ENCODE data around the gene JTB.

Gene JTB

GRCh38 chr1:153953859-153954365, 23.6 kb downstream of the JTB start:
- no peak for DNase-seq

DNA sequence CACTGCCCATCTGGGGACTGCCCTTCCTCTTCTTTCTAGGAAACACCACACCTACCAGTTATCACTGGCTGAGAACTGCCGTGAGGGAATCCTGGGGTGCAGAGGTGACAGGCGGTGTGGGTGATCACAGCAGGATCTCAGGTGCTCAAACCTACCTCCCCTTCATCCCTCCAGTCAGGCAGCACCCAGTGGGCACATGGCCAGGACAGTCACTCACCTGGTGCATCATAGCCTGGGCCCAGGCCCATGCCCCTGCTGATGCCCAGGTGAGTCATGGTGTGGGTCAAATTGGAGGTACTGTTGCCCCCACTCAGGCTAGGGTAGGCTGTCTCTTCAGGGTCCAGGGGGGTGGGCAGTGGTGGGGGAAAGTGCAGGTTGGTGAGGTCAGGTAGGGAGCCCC, 25.7 kb downstream of the JTB start:
- DNase-seq, result no peak

GRCh38 chr1:153951183-153951582, 26.3 kb downstream of the JTB start:
- no peak for DNase-seq

DNA sequence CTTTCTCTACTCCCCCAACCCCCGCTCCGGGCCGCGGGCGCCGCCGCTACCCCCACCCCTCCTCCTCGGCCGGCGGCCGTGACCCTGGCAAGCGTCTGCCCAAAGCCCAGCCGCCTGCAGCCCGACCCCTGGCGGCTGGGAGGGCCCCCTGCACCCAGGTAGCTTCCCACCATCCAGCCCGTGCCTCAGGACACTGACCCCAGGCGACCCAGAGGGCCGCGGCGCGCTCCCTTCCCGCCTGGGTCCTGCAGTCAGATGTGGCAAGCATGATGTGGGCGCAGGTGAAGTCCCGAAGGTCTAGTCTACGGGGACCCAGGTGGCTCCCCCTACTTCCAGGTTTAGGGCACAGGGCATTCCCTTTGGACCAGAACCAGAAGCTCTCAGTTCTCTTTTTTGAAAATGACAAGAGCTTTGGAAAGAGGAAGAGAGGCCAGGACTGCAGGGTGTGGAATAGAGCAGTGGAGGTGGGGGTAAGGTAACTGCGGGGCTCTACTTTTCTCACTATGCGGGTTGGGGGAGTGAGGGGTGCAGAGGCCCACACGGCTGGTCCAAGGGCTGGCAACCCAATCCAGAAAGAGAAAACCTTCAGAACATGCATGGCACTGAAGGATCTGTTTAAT, 30.7 kb downstream of the JTB start, which contains the start of gene DENND4B:
Gene DENND4B (minus strand): TSS at position 97 of the 620 bp plus-strand sequence. CDS start 2,344 bp downstream, outside the sequence.
- peak; percentile 73 to 76 for DNase-seq

- DNase-seq, result peak; percentile 86 to 89
These were observed 31.5 kb downstream of the JTB start for GRCh38 chr1:153945795-153946621.

GRCh38 chr1:153945131-153945794, 32.2 kb downstream of the JTB start:
- peak; percentile 75 to 81 for DNase-seq

DNA sequence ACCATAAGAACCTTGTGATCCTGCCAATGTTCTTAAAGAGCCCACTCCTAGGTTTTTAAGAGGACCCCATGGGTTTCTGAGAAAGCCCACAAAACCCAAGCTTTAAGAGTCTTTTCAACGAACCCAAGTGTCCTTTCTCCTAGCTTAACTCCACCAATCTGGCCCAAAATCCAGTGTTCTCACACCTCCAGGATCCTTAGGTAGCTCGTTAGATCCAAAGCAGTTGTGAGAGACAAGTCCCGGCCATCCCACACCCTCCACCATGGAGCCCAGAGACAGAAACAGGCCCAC, 32.7 kb downstream of the JTB start:
- DNase-seq, result no peak

DNA sequence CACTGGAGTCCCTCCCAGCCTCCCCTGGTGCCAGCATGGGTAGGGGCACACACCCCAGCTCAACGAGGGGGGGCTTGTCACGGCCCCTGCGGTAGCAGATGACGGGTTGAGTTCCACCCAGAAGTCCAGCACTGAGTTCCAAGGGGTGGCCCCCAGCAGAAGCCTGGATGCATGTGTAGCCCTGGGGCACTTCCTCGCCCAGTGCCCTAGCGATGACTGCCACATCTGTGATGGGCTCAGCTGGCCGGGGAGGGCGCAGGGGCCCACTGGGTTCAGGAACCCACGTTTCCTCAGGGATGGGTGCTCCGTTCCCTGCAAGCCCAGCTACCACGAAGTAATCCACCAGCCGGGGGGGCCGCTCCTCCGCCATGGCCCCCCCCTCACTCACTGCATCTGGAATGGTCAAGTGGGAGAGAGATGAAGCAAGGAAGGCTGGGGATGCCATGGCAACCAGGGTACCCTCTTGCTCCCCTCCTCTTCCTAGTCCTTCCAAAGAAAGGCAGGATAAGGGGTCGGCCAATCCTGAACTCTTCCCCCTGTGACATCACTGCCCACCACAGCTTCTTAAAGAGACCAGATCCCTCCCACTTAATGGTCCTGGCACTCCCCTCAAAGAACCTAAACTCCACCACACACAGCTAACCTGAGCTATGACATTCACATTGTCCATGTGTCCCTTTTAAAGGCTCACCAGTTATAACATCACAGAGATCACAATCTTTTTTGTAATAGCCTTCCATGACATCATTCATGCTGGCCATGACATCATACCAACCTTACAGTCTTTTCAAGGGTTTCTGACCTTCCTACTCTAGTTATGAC, 33.3 kb downstream of the JTB start:
- no peak for DNase-seq

- DNase-seq, result no peak
These were observed 34.5 kb downstream of the JTB start for GRCh38 chr1:153942766-153943549.

DNA sequence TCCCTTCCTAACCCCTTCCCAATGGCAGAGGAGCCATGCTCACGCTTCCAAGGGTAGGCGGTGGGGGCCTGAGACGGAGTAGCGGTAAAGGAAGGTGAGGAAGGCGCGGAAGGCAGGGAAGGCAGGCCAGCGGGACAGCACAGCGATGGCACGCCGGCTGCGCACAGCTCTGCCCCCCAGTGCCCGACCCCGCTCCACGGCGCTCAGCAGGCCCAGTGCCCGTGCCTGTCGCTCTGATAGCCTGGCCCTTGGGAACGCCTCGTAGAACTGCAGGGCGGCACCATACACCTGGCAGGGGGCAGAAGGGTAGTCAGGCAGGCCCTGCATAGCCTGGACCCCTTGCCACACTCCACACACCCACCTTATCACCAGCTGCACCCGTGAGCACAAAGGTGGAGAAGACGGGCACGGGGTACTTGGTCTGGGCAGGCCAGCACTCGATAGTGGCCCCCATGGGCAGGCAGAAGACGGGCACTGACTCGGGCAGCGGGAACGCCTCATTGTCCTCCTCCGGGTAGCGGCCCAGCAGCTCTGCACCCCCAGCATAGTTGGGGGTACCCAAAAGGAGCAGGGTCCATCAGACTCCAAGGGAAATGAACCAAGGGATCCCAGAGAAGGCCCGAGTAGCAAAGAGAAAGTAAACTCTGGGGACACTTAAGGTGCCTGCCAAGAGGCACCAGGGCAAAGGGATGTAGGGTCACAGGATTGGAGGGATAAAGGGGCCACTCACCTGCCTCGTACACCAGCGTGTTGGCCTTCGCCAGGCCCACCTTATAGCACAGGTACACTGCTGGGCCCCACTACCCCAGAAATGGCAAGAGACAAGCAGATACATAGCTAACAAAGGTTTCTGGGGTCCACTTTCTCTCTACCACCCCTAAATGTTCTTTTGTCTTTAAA, 35.4 kb downstream of the JTB start:
- no peak for DNase-seq

DNA sequence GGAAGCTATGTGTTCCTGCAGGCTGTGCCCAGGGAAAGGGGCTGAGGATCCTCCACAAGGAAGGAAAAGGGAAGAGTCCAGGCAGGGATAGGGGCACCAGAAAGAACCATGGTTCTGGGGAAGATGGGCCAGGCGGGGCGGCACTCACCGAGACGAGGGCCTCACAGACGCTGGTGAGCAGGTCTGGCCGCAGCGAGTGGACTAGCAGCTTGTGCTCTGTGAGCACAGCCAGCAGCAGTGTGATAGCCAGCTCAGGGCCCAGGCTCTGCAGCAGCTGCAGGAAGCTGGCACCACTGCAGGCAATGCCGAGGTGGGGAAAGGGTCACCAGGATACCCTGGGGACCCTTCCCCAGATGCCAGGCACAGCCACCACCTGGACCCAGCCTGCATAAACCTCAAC, 36.7 kb downstream of the JTB start:
- DNase-seq, result no peak

- DNase-seq, result no peak
These were observed 38.0 kb downstream of the JTB start for GRCh38 chr1:153939476-153939875.

GRCh38 chr1:153938996-153939395, 38.5 kb downstream of the JTB start:
- DNase-seq, result no peak

DNA sequence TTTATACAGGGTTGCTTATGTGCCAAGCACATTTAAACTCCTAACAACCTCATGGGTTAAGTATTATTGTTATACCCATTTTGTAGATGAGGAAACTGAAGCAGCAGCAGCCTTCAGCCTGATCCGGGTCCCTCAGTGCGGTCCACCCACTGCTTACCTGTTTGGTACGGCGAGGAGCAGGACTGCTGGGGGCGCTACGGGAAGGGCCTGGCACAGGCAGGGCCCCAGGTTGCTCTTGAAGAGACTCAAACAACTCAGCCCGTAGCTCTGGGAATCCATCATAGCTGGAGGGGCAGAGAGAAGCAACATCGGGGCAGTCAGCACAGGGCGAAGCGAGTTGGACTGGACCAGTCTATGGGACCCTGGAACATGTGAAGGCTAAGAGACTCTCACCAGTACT, 40.1 kb downstream of the JTB start:
- no peak for DNase-seq

DNA sequence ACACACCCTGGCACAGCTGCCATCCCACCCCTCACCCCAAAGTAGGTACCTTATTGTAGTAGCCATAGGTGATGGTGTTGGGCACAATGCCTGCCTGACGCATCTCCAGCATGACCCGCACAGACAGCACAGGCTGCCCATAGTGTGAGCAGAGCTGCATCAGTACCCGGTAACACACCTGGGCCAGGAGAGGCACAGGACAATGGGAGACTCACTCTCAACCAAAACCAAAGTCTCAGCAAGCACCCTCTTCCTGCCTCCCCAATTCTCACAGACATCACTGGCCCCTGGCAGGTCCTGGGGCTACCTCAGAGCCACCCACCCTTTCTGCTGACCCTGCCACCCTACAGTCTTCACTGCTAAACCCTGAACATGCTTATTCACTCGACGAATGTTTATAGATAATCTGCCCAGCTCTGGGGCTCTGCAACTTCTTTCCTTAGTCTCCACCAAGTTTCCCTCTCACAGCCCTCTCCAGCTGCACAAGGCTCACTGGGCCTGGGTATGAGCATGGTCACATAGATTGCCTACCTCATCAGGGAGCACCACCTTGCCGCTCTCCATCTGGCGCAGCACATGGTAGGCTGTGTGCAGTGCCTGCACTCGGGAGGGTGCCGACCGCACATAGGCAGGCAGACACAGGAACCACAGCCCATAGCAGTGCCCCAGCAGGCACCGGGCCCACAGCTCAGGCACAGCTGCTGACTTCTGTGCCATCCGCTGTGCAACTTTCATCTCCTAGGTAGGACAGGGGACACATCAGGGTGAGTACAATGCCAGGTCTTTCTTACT, 41.3 kb downstream of the JTB start:
- DNase-seq, result no peak

- no peak for DNase-seq
These were observed 42.7 kb downstream of the JTB start for GRCh38 chr1:153934746-153935145.

DNA sequence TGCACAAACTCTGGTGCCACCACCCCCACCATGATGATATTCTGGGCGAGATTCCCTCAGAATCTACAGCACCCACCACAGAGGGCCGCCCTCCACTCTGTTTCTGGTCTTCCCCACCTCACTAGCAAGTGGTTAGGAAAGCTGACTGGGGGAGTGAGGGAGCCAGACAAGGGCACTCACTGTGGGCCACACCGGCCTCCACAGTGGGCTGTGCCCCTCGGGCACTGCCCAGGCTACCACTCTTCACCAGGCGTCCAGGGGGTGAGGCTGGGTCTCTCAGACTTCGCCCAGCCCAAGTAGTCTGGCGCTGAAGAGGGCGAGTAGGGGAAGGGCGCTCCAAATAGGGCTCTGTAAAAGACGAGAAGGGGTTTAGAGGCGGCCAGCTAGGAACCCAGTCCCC, 43.5 kb downstream of the JTB start:
- no peak for DNase-seq

DNA sequence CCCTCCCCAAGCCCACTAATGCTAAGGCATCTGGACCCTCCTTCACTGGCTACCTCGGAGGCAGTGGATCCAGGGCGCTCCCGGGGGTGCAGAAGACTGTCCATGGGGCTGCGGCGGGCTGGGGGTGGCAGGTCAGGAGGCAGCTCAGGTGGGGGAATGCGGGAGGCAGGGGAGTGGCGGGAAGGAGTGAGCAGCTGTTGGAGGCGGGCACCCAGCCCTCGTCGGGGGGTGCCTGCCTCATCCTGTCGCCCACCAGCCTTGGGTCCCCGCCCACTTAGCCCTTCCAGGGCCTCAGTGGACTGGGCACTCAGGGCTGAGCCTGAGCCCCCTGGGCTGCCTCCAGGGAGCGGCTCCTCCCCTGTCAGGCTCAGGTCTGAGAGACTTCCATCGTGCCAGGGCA, 44.0 kb downstream of the JTB start:
- DNase-seq, result no peak

DNA sequence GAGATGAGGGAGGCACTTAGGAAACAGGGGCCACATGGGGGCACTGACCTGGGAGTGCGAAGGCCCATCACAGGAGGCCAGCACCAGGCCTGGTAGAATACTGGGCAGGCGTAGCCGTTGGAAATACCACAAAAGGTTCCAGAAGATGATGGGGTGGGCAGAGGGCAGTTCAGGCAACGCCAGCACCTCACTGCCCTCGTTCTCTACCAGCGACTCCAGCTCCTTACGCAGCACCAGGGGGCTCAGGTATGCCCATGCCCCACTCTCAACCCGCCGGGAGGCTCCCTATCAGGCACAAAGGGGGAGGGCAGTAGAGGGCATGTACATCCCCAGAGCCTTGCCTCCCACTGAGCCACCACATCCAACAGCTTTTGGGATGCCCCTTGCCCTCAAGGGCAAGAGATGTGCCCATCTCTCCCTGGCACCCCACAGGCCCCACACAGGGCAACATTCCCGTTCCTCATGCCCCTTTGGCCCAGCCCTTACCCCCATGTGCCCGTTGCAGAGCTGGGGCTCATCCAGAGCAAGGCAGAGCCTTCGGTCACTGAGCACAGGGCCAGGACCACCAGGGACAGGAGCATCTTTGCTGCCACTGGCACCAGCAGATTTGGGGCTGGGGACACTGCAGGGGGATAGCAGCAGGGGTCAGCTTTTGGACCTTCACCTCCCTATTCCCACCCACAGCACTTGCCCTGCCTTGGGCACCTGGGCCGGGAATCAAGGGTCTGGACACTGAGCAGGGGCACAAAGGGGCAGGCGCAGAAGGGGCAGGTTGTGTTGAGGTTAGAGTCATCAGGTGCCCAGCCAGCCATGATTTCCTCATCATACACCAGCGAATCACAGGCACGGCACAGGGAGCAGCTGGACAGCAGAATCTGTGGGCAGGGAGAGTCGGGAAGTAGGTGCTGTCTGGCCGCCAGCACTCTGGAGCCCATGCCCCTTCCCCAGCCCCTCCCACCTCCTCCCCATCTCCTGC, 45.0 kb downstream of the JTB start:
- no peak for DNase-seq
